ENCODE data around the gene KCNN1.

GRCh38 chr19:17943274-17944221, 23.4 kb upstream of the KCNN1 start:
- TF ChIP-seq TCF4 (CRISPR knock-in tag; IDR thresholded peaks at IDR 0.05; ENCODE audit: borderline replicate concordance) (no peak), ISL1 (CRISPR knock-in tag; IDR thresholded peaks at IDR 0.05) (no peak), ZNF8 (CRISPR knock-in tag; IDR thresholded peaks at IDR 0.05) (no peak), ZFP30 (CRISPR knock-in tag; IDR thresholded peaks at IDR 0.05) (no peak), OSR1 (CRISPR knock-in tag; IDR thresholded peaks at IDR 0.05) (no peak), RARB (CRISPR knock-in tag; IDR thresholded peaks at IDR 0.05) (no peak), ZNF70 (CRISPR knock-in tag; IDR thresholded peaks at IDR 0.05) (no peak), PATZ1 (CRISPR knock-in tag; IDR thresholded peaks at IDR 0.05; ENCODE audit: borderline replicate concordance) (no peak)
- TF ChIP-seq, protein P1, sequence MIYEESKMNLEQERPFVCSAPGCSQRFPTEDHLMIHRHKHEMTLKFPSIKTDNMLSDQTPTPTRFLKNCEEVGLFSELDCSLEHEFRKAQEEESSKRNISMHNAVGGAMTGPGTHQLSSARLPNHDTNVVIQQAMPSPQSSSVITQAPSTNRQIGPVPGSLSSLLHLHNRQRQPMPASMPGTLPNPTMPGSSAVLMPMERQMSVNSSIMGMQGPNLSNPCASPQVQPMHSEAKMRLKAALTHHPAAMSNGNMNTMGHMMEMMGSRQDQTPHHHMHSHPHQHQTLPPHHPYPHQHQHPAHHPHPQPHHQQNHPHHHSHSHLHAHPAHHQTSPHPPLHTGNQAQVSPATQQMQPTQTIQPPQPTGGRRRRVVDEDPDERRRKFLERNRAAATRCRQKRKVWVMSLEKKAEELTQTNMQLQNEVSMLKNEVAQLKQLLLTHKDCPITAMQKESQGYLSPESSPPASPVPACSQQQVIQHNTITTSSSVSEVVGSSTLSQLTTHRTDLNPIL (CRISPR knock-in tag; IDR thresholded peaks at IDR 0.05; ENCODE audit: low read depth) = no peak

Measured in SK-N-SH treated with all-trans-retinoic acid at 6 μM for 48 hours (cell line).